ENCODE results near the gene CACNA2D3.

Gene CACNA2D3

GRCh38 chr3:54137311-54137710, 15.0 kb downstream of the CACNA2D3 start:
- FAIRE-seq: no peak
- TF ChIP-seq CTCF (IDR thresholded peaks at IDR 0.05; ENCODE audit: insufficient read depth, missing control alignments): no peak
- no peak for DNase-seq (ENCODE audit: insufficient read length, low spot score)

GRCh38 chr3:54138937-54139547, 16.7 kb downstream of the CACNA2D3 start:
- DNase-seq (ENCODE audit: insufficient read length, low spot score): no peak
- no peak for FAIRE-seq
- TF ChIP-seq CTCF (IDR thresholded peaks at IDR 0.05; ENCODE audit: insufficient read depth, missing control alignments): no peak

- FAIRE-seq (no peak), DNase-seq (ENCODE audit: insufficient read length, low spot score) (no peak)
- no peak for TF ChIP-seq CTCF (IDR thresholded peaks at IDR 0.05; ENCODE audit: insufficient read depth, missing control alignments)
Observed at GRCh38 chr3:54139630-54140029, 17.3 kb downstream of the CACNA2D3 start.

- TF ChIP-seq CTCF (IDR thresholded peaks at IDR 0.05; ENCODE audit: insufficient read depth, missing control alignments): no peak
Observed at GRCh38 chr3:54144284-54144683, 21.9 kb downstream of the CACNA2D3 start.

GRCh38 chr3:54146506-54147239, 24.3 kb downstream of the CACNA2D3 start:
- DNase-seq (ENCODE audit: insufficient read length, low spot score) (no peak), FAIRE-seq (no peak)
- peak; percentile 62 for TF ChIP-seq CTCF (IDR thresholded peaks at IDR 0.05; ENCODE audit: insufficient read depth, missing control alignments)

More at GRCh38 chr3:54144284-54144683, 21.9 kb downstream of the CACNA2D3 start:
- FAIRE-seq (no peak), DNase-seq (ENCODE audit: insufficient read length, low spot score) (no peak)

GRCh38 chr3:54150864-54151467, 28.6 kb downstream of the CACNA2D3 start:
- no peak for FAIRE-seq
- no peak for TF ChIP-seq CTCF (IDR thresholded peaks at IDR 0.05; ENCODE audit: insufficient read depth, missing control alignments)
- no peak for DNase-seq (ENCODE audit: insufficient read length, low spot score)

- FAIRE-seq: no peak
- no peak for TF ChIP-seq CTCF (IDR thresholded peaks at IDR 0.05; ENCODE audit: insufficient read depth, missing control alignments)
- DNase-seq (ENCODE audit: insufficient read length, low spot score): no peak
Observed at GRCh38 chr3:54153477-54153876, 31.1 kb downstream of the CACNA2D3 start.

Data from D721Med (cell line).